Activated naive CD4-positive, alpha-beta T cell treated with anti-CD3 and anti-CD28 coated beads, Interleukin-2, amount 50 U/mL, for 24 hours (primary cell): ENCODE measurements around the gene CARD9.
A peak's percentile ranks its signal among the peaks of the same experiment; 100 is the strongest.

Experiments used
- H3K27ac Mint-ChIP-seq: one replicate; pipeline ENCODE4 v1.8.0; 2021; ENCODE audit warnings: mild to moderate bottlenecking, mixed read lengths
- H3K27me3 Mint-ChIP-seq: one replicate; pipeline ENCODE4 v1.8.0; 2021; ENCODE audit warnings: mixed read lengths
- H3K36me3 Mint-ChIP-seq: one replicate; pipeline ENCODE4 v1.8.0; 2021; ENCODE audit warnings: mixed read lengths
- H3K4me1 Mint-ChIP-seq: one replicate; pipeline ENCODE4 v1.8.0; 2021; ENCODE audit warnings: mixed read lengths
- H3K4me3 Mint-ChIP-seq: one replicate; pipeline ENCODE4 v1.8.0; 2021; ENCODE audit warnings: mild to moderate bottlenecking, mixed read lengths
- H3K9me3 Mint-ChIP-seq: one replicate; pipeline ENCODE4 v1.8.0; 2021; ENCODE audit warnings: mixed read lengths

Gene CARD9

GRCh38 chr9:136405481-136405880 lies 32.0 kb upstream of the CARD9 start:
- no peak overlapping the region for H3K4me3 Mint-ChIP-seq

GRCh38 chr9:136404801-136405136 lies 31.3 kb upstream of the CARD9 start:
- H3K4me3 Mint-ChIP-seq = peak overlapping the region; percentile 72
- H3K27ac Mint-ChIP-seq = peak overlapping the region; percentile 92
- H3K9me3 Mint-ChIP-seq = no peaks in the 10 kb centered on the region
- peaks cover 10% of the 10 kb centered on the region for H3K36me3 Mint-ChIP-seq
- peaks cover 67% of the 10 kb centered on the region for H3K4me1 Mint-ChIP-seq
- H3K27me3 Mint-ChIP-seq = no peaks in the 10 kb centered on the region

More at GRCh38 chr9:136405481-136405880, 32.0 kb upstream of the CARD9 start:
- Mint-ChIP-seq H3K27me3 (no peaks in the 10 kb centered on the region), H3K4me1 (peaks cover 69% of the 10 kb centered on the region), H3K9me3 (no peaks in the 10 kb centered on the region), H3K36me3 (peaks cover 10% of the 10 kb centered on the region), H3K27ac (peak overlapping the region; percentile 8)

GRCh38 chr9:136403915-136404800 lies 30.7 kb upstream of the CARD9 start:
- no peaks in the 10 kb centered on the region for H3K9me3 Mint-ChIP-seq
- H3K36me3 Mint-ChIP-seq = peaks cover 11% of the 10 kb centered on the region
- H3K4me3 Mint-ChIP-seq = peak overlapping the region; percentile 72
- H3K27me3 Mint-ChIP-seq = no peaks in the 10 kb centered on the region
- H3K27ac Mint-ChIP-seq = peak overlapping the region; percentile 92
- H3K4me1 Mint-ChIP-seq = peaks cover 63% of the 10 kb centered on the region

- Mint-ChIP-seq H3K27ac (peak overlapping the region; percentile 74), H3K9me3 (no peaks in the 10 kb centered on the region), H3K4me1 (peaks cover 63% of the 10 kb centered on the region), H3K4me3 (peak overlapping the region; percentile 72), H3K36me3 (peaks cover 9% of the 10 kb centered on the region), H3K27me3 (no peaks in the 10 kb centered on the region)
Measured at GRCh38 chr9:136403538-136403914, 30.1 kb upstream of the CARD9 start.

- H3K27ac Mint-ChIP-seq = peak overlapping the region; percentile 89
- H3K4me1 Mint-ChIP-seq = peaks cover 58% of the 10 kb centered on the region
- peaks cover 6% of the 10 kb centered on the region for H3K36me3 Mint-ChIP-seq
Measured at GRCh38 chr9:136402067-136402466, 28.6 kb upstream of the CARD9 start.

GRCh38 chr9:136401173-136401922 lies 27.9 kb upstream of the CARD9 start:
- peak overlapping the region; percentile 91 for H3K27ac Mint-ChIP-seq
- no peaks in the 10 kb centered on the region for H3K27me3 Mint-ChIP-seq
- peaks cover 60% of the 10 kb centered on the region for H3K4me1 Mint-ChIP-seq
- H3K9me3 Mint-ChIP-seq = no peaks in the 10 kb centered on the region
- H3K4me3 Mint-ChIP-seq = peak overlapping the region; percentile 58
- H3K36me3 Mint-ChIP-seq = peaks cover 6% of the 10 kb centered on the region

More at GRCh38 chr9:136402067-136402466, 28.6 kb upstream of the CARD9 start:
- Mint-ChIP-seq H3K27me3 (no peaks in the 10 kb centered on the region), H3K9me3 (no peaks in the 10 kb centered on the region), H3K4me3 (no peak overlapping the region)

- Mint-ChIP-seq H3K4me3 (peak within 1 kb of the TSS; percentile 94), H3K27ac (peak within 1 kb of the TSS; percentile 84), H3K9me3 (no peaks in the 10 kb centered on the region), H3K4me1 (peaks cover 54% of the 10 kb centered on the region), H3K36me3 (peaks cover 7% of the 10 kb centered on the region), H3K27me3 (no peaks in the 10 kb centered on the region)
Measured at GRCh38 chr9:136400038-136400834, 26.8 kb upstream of the CARD9 start, which contains the start of gene SNAPC4. Gene SNAPC4, minus strand, starts transcription at chr9:136400170. Its CDS starts 1,742 bp downstream, at chr9:136398428.

GRCh38 chr9:136399176-136400037 lies 25.9 kb upstream of the CARD9 start:
- peaks cover 46% of the 10 kb centered on the region for H3K4me1 Mint-ChIP-seq
- H3K27ac Mint-ChIP-seq = peak overlapping the region; percentile 84
- H3K4me3 Mint-ChIP-seq = peak overlapping the region; percentile 94
- peaks cover 9% of the 10 kb centered on the region for H3K36me3 Mint-ChIP-seq
- H3K27me3 Mint-ChIP-seq = no peaks in the 10 kb centered on the region
- H3K9me3 Mint-ChIP-seq = no peaks in the 10 kb centered on the region

GRCh38 chr9:136398286-136398685 lies 24.8 kb upstream of the CARD9 start:
- H3K9me3 Mint-ChIP-seq = no peaks in the 10 kb centered on the region
- H3K27me3 Mint-ChIP-seq = no peaks in the 10 kb centered on the region
- peak overlapping the region; percentile 94 for H3K4me3 Mint-ChIP-seq
- peaks cover 35% of the 10 kb centered on the region for H3K4me1 Mint-ChIP-seq
- no peak overlapping the region for H3K27ac Mint-ChIP-seq
- peaks cover 9% of the 10 kb centered on the region for H3K36me3 Mint-ChIP-seq

GRCh38 chr9:136397643-136398042 lies 24.2 kb upstream of the CARD9 start:
- no peaks in the 10 kb centered on the region for H3K9me3 Mint-ChIP-seq
- H3K27me3 Mint-ChIP-seq = no peaks in the 10 kb centered on the region
- peaks cover 9% of the 10 kb centered on the region for H3K36me3 Mint-ChIP-seq
- H3K4me3 Mint-ChIP-seq = no peak overlapping the region
- H3K27ac Mint-ChIP-seq = no peak overlapping the region
- peaks cover 33% of the 10 kb centered on the region for H3K4me1 Mint-ChIP-seq

GRCh38 chr9:136396219-136396515 lies 22.7 kb upstream of the CARD9 start:
- H3K4me3 Mint-ChIP-seq = no peak overlapping the region
- no peaks in the 10 kb centered on the region for H3K9me3 Mint-ChIP-seq
- peaks cover 11% of the 10 kb centered on the region for H3K36me3 Mint-ChIP-seq
- peaks cover 28% of the 10 kb centered on the region for H3K4me1 Mint-ChIP-seq
- no peaks in the 10 kb centered on the region for H3K27me3 Mint-ChIP-seq
- no peak overlapping the region for H3K27ac Mint-ChIP-seq

GRCh38 chr9:136395345-136396218 lies 22.1 kb upstream of the CARD9 start:
- H3K4me3 Mint-ChIP-seq = no peak overlapping the region
- H3K27ac Mint-ChIP-seq = no peak overlapping the region
- H3K4me1 Mint-ChIP-seq = peaks cover 26% of the 10 kb centered on the region
- H3K27me3 Mint-ChIP-seq = no peaks in the 10 kb centered on the region
- H3K9me3 Mint-ChIP-seq = no peaks in the 10 kb centered on the region
- peaks cover 11% of the 10 kb centered on the region for H3K36me3 Mint-ChIP-seq

GRCh38 chr9:136395020-136395340 lies 21.5 kb upstream of the CARD9 start:
- H3K4me1 Mint-ChIP-seq = peaks cover 24% of the 10 kb centered on the region
- H3K27me3 Mint-ChIP-seq = no peaks in the 10 kb centered on the region
- no peaks in the 10 kb centered on the region for H3K9me3 Mint-ChIP-seq
- peaks cover 12% of the 10 kb centered on the region for H3K36me3 Mint-ChIP-seq
- H3K27ac Mint-ChIP-seq = no peak overlapping the region
- H3K4me3 Mint-ChIP-seq = no peak overlapping the region

- Mint-ChIP-seq H3K27ac (no peak overlapping the region), H3K4me3 (no peak overlapping the region), H3K4me1 (peaks cover 24% of the 10 kb centered on the region), H3K9me3 (no peaks in the 10 kb centered on the region), H3K36me3 (peaks cover 15% of the 10 kb centered on the region), H3K27me3 (no peaks in the 10 kb centered on the region)
Measured at GRCh38 chr9:136394312-136395019, 21.0 kb upstream of the CARD9 start.
